ENCODE data around the gene THBS2. TPM values are rescaled to one million over a fixed set of nuclear protein-coding genes. Genes with fewer than 3 reads are reported as not detected.

The THBS2 gene
- total RNA-seq, 4 donors from 2014 or later: 3.6 to 7.7 (median 4.8) TPM

DNA sequence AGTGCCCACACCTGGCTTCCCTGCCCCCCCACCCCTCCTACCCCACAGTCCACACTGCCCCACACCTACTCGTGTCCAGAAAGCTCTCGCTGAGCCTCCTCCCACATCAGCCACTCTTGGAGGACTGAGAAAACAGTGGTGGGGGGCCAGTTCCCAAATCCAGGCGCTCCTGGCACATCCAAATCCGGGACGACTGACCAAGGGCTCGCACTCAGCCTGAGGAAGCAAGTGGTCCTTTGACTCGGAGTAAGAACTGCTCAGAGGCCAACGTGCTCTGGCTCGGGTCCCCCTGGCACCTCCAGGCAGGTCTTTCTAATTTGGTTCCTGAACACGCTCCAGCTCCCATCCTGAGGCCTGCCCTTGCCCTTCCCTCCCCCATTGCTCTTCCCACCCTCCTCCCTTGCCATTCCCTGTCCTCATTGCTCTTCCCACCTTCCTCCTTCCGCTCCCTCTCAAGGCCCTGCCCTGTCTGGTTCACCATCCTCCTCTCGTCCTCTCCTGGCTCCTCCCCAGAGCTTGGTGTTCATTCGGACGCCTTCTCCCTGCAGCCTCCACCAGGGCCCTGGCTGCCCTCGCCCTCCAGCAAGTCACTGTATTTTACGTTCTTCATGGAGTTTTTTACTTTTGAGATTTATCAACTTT is 83.6 kb downstream of the THBS2 start:
- Histone ChIP-seq H3K4me3 (no peak overlapping the region), H3K27ac (no peak overlapping the region), H3K27me3 (peaks cover 0 to 7% (median 3%) of the 10 kb centered on the region in 3 donors), H3K36me3 (no peaks in the 10 kb centered on the region), H3K9me3 (no peaks in the 10 kb centered on the region), H3K4me1 (no peaks in the 10 kb centered on the region)
- ATAC-seq: no peak
- in situ Hi-C loops (cut with MboI; ENCODE audit: low sequenced_read_pairs in 4 of 4) (no loop called here), intact Hi-C loops (cut with DNase I; ENCODE audit: low total_unique reads) (no loop called here)
- DNase-seq: no peak
- TF ChIP-seq, protein P1, sequence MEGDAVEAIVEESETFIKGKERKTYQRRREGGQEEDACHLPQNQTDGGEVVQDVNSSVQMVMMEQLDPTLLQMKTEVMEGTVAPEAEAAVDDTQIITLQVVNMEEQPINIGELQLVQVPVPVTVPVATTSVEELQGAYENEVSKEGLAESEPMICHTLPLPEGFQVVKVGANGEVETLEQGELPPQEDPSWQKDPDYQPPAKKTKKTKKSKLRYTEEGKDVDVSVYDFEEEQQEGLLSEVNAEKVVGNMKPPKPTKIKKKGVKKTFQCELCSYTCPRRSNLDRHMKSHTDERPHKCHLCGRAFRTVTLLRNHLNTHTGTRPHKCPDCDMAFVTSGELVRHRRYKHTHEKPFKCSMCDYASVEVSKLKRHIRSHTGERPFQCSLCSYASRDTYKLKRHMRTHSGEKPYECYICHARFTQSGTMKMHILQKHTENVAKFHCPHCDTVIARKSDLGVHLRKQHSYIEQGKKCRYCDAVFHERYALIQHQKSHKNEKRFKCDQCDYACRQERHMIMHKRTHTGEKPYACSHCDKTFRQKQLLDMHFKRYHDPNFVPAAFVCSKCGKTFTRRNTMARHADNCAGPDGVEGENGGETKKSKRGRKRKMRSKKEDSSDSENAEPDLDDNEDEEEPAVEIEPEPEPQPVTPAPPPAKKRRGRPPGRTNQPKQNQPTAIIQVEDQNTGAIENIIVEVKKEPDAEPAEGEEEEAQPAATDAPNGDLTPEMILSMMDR (IDR thresholded peaks at IDR 0.05 in 4 of 5, conservative IDR thresholded peaks at IDR 0.05 in 1 of 5): no peak
- TF ChIP-seq POLR2A (IDR thresholded peaks at IDR 0.05): no peak

DNA sequence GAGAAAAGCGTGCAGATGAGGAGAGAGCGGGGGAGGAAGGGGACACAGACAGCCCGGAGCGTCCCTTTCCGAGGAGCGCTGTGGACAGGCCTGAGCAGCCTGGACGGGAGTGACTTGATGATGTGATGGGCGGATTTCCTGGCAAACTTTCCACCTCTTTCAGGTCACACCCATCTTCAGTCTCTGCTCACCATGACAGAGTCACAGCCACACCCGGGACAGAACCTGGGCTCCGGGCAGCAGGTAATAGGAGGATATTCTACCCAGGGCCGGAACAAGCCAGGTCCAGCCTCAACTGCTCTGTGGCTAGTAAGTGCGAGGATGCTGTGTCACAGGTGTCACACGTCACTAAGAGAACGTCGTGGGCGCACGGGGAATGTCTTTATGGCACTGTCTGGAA is 84.3 kb downstream of the THBS2 start:
- no peak for TF ChIP-seq POLR2A (IDR thresholded peaks at IDR 0.05)
- TF ChIP-seq, protein P1 (IDR thresholded peaks at IDR 0.05 in 4 of 5, conservative IDR thresholded peaks at IDR 0.05 in 1 of 5): no peak
- Histone ChIP-seq H3K4me3 (no peak overlapping the region), H3K27ac (no peak overlapping the region), H3K27me3 (peaks cover 0 to 7% (median 3%) of the 10 kb centered on the region in 3 donors), H3K4me1 (no peaks in the 10 kb centered on the region), H3K36me3 (no peaks in the 10 kb centered on the region), H3K9me3 (no peaks in the 10 kb centered on the region)
- intact Hi-C loops (cut with DNase I; ENCODE audit: low total_unique reads): no loop called here
- in situ Hi-C loops (cut with MboI; ENCODE audit: low sequenced_read_pairs in 4 of 4): no loop called here
- ATAC-seq (no peak), DNase-seq (no peak)

DNA sequence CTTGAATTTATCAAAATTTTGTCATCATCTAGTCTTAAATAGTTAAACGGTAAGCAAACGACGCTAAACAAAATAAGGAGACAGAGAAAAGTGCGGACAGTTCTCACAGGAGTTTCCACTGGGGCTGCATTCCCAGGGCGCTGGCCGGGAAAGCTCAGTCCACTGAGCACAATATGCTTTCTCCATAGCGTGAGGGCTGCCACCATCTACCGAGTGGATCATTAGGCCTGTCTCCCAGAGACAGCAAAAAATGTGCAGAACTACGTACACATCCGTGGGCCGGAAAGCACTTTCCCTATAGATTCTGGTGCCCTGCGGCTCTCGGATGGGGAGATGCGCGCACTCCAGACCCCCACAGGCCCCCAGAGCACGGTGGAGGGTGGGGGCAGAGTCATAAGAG is 84.9 kb downstream of the THBS2 start:
- no peaks in the 10 kb centered on the region for H3K9me3 ChIP-seq
- DNase-seq (no peak), ATAC-seq (no peak)
- peaks cover 0 to 7% (median 3%) of the 10 kb centered on the region in 3 donors for H3K27me3 ChIP-seq
- H3K36me3 ChIP-seq: no peaks in the 10 kb centered on the region
- in situ Hi-C loops (cut with MboI; ENCODE audit: low sequenced_read_pairs in 4 of 4) (no loop called here), intact Hi-C loops (cut with DNase I; ENCODE audit: low total_unique reads) (no loop called here)
- H3K27ac ChIP-seq: no peak overlapping the region
- H3K4me1 ChIP-seq: no peaks in the 10 kb centered on the region
- no peak for TF ChIP-seq POLR2A (IDR thresholded peaks at IDR 0.05)
- TF ChIP-seq, protein P1 (IDR thresholded peaks at IDR 0.05 in 4 of 5, conservative IDR thresholded peaks at IDR 0.05 in 1 of 5): no peak
- H3K4me3 ChIP-seq: no peak overlapping the region

DNA sequence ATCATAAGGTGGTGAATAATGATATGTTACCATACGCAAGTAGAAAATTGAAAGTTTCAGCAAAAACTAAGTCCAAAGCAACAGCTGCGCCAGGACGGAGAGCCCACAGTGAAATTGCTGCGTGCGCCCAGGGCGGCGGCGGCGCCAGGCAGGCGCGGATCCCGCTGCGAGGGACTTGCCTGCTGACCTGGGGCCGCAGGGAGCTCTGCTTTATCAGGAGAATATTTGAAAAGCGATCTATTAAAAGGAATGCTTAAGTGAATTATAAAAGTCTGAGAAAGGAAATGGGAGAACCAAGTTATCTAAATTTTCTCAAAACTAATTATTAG is 85.4 kb downstream of the THBS2 start:
- Histone ChIP-seq H3K36me3 (no peaks in the 10 kb centered on the region), H3K27ac (no peak overlapping the region), H3K4me1 (no peaks in the 10 kb centered on the region), H3K9me3 (no peaks in the 10 kb centered on the region), H3K27me3 (peaks cover 0 to 7% (median 3%) of the 10 kb centered on the region in 3 donors), H3K4me3 (no peak overlapping the region)
- intact Hi-C loops (cut with DNase I; ENCODE audit: low total_unique reads): no loop called here
- DNase-seq (no peak), ATAC-seq (no peak)
- in situ Hi-C loops (cut with MboI; ENCODE audit: low sequenced_read_pairs in 4 of 4): no loop called here
- no peak for TF ChIP-seq POLR2A (IDR thresholded peaks at IDR 0.05)
- TF ChIP-seq, protein P1 (IDR thresholded peaks at IDR 0.05 in 4 of 5, conservative IDR thresholded peaks at IDR 0.05 in 1 of 5): no peak
